GM19025 (cell line): ENCODE measurements around the gene AHDC1.
"Not testable (repeated sequence)": the region's sequence is repeated elsewhere in the genome, so short reads cannot be mapped to it uniquely, and the experiment has no call there.

ENCODE experiments used
- ATAC-seq: cut with Tn5 transposase; IDR thresholded peaks from one replicate; pipeline ENCODE4 v1.9.1; 2021; ENCODE audit warnings: mild to moderate bottlenecking, low read depth, moderate library complexity; ENCODE audit not compliant: unreplicated experiment

AHDC1 gene

DNA sequence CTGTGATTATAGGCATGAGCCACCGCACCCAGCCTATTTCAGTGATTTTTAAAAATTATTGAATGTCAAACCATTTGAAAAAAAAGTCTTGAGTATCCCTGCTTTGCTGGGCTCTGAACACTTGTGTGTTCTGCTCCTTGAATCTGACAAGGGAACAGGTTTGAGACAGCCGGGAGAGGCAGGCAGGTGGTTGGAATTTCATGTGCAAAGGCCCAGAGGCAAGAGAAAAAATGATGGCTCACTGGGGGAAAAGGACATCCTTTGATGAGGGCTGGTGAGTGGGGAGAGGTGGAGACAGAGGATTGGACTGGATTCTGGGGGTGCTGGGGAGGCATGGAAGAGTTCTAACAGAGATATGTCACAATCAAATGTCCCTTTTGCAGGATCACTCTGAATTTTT is 100.9 kb downstream of the AHDC1 start:
- ATAC-seq, result no peak

DNA sequence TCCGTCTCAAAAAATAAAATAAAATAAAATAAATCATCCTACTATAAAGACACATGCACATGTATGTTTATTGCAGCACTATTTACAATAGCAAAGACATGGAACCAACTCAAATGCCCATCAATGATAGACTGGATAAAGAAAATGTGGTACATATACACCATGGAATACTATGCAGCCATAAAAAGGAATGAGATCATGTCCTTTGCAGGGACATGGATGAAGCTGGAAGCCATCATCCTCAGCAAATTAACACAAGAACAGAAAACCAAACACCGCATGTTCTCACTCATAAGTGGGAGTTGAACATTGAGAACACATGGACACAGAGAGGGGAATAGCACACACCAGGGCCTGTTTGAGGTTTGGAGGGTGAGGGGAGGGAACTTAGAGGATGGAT is 102.8 kb downstream of the AHDC1 start:
- not testable (repeated sequence) for ATAC-seq

DNA sequence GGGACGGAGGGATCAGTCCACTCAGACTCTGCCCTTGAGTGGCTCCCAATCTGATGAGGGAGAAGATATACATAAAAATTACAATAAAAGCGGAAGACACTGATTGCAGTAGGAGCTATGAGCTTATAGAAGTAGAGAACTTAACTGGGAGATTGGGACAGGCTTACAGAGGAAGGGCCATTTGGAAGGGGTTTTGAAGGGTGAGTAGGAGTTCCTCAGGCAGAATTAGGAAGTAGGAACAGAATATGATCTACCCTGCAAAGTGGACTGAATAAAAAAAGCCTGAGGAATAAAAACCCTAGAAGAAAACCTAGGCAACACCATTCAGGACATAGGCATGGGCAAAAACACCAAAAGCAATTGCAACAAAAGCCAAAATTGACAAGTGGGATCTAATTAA is 104.8 kb downstream of the AHDC1 start:
- no peak for ATAC-seq

DNA sequence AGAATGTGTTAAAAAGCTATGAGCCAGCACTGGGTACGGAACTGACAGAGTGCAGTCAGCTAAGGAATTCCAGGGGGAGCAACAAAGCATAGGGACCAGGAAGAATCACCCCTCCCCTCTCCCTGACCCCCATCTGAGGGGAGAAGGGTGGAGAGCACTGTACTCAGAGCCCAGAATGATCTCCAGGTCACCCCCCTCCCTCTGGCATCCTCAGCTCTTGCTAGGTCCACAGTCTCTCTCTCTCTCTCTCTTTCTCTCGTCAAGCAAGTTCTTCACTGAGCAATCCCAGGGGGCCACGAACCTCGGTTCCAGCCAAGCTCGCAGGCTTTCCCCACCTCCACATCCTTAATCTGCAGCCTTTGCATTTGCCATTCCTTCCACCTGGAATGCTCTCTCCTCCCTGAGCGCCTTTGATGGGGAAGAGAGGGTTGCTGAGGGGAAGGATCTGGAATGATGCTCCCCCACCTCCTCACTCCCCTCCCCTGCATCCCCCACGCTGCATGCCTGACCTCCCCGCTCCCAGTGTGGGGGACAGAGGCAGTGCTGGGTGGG is 107.3 kb downstream of the AHDC1 start:
- no peak for ATAC-seq

DNA sequence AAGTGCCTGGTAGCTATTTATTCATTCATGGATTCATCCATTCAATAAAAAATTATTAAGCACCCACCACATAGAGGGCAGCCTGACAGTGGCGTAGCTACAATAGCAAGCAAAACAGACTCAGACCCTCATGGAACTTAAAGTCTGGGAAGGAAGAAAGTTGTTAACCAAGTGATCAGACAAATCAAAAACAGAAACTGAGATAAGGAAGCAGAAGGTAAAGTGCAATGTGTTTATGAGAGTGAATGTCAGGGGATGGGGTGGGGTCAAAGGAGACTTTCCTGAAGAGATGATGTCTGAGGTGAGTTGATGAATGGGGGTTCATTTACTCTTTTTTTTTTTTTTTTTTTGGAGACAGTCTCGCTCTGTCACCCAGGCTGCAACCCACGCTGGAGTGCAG is 111.1 kb downstream of the AHDC1 start:
- ATAC-seq, result no peak

DNA sequence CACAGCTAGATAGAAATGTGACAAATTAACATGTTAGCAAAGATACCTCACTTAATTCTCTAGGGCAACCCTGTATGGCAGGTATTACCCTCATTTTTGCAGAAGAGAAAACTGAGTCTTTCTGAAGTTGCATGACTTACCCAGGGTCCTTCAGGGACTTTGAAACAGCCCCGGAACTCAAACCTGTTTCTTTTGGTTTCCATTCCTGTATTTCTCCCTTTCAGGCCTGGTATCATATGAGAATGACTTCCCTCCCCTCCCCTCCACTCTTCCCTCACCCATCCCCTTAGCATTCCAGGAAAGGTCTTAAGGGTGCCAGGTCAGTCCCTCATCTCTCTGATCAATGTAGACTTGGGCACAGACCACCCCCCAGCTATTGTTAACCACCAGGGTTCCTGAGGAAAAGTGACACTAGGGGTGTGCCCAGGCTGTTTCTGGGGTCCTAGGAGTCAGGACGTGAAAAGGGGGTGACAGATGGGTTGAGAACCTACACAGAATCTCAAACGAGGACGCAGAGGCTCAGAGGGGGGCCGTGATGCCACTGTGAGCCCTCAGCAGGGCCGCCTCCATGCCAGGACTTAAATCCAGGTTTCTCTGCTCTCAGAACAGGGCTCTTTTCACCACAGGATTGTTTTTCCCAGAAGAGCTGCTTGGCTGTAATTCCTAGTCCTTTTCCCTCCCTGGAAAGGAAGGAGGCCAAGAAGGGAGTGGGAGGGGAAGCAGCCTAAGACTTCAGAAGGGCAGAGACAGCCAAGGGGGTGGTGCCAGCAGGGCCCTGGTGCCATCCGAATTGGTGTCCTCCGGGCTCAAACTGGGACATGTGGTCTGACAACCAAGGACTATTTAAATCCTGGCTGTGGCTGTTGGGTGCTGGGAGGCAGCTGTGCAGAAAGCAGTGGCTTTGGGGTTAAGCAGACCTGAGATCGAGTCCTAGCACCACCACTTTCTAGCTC is 111.9 kb downstream of the AHDC1 start:
- ATAC-seq, result no peak

DNA sequence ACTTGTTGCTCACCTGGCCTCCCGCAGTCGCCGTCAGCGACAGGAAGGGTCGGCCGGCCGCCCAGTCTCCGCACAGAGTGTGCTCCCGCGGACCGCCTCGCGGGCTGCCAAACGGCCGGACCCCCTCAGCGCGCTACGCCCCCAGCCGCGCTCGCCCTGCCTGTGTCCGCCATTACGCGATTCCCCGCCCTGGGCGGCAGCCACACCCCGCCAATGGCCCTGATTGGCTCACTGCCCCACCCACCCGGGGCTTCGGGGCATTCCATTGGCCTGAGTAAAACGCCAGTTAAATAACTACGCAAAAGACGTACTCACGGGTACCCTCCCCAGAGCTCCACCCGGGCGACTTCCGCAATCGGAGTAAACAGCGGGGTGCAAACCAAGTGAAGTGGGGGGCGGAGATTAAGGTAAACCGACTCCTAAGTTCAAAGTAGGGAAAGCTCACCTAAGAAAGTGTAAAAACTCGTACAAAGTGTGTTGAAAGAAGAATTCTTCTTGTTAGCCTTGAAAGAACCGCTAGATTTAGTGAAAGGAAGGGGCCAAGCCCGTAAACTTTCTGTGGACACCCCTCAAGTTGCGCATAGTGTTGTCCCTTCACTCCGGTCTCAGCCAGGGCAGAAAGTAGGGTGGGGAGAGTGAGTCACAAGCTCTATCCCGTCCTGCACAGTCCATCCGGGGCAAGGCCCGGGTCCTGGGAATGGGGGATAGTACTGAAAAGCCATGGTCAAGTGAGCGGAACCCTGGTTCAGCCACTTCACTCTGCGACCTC is 113.8 kb downstream of the AHDC1 start, which contains the start of gene WASF2:
WASF2 (minus strand) TSS at position 195 of the 769 bp plus-strand sequence. CDS start 61,277 bp downstream, outside the sequence.
- ATAC-seq, result peak; percentile 90

DNA sequence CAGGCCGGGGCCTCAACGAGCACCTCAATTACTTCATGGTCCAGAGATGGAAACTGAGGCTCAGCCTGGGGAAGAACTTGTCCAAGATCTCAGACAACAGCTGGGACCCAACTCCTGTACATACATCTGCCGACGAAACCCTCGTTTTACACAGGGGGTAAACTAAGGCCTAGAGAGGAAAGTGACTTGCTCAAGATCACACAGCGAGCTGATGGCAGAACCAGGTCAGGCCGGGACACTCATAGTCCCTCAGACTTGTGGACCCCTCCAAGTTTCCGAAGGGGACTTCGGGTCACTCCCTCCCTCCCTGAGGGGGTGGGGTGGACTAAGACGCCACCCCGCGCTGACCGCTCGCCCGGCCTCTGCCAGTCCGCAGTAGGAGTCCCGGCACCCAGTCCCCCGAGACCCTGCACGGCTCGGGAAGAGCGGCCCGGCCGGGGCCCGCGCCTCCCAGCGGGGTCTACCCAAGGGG is 114.4 kb downstream of the AHDC1 start:
- peak; percentile 24 for ATAC-seq

DNA sequence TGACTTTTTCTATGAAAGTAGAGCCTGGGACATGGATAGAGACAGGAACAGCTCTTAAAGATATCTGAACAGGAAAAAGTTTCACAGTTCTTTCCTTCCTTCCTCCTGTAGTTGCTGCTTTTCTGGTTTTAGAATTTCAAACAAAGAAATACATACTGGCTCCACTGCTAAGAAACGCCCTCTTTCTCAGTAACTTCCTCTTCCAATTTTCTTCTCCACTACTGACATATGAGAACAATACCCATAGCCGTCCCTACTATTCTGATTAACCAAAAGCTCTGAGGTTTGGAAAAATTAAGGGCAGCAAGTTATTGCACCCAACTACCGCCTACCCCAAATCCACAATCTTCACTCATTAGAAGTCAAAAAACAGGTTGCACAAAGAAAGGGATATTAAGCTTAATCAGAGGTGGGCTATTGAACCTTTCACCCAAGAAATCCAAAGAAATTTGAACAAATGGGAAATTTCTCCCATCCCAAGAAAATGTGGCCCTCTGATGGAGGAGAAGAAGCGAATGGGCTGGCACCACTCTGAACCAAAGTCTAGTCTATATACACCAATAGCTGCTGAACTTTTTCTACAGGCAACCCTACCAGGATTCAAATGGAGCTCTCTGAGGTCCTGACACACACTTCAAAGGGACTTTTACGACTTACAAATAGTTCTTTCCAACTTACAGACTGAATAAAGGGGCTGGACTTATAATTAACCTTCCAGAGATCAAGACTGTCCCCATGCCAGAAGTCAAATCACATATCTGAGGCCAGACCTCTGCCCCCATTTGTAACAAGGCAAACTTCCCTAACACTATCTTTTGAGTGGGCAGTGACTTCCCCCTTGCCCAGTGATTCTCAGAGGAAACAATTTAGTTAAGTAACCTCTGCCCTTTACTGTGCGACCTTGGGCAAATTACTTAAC is 115.7 kb downstream of the AHDC1 start:
- ATAC-seq, result no peak

DNA sequence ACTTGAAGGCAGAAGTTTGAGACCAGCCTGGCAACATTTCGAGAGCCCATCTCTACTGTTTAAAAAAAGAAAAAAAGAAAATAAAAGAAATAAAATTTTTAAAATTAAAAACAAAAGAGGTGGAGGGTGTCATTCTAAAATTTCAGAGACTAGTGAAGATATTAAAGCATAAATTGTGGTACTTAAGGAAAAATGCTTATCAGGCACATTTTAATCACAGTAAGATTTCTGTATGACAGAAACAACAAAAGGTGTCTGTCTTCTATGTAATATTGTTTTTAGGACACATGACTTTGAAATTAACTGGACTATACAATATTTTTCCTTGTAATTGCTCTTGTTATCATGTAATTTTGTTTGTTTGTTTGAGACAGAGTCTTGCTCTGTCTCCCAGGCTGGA is 118.6 kb downstream of the AHDC1 start:
- no peak for ATAC-seq
